Right lobe of liver (tissue), 6 donors: ENCODE measurements around the gene ADAM8. TPM values are rescaled to one million over a fixed set of nuclear protein-coding genes. Genes with fewer than 3 reads are reported as not detected.

ENCODE experiments used
- ATAC-seq, 4 donors: fragments of 200-7000 bp; cut with Tn5 transposase; one replicate each; pipeline ENCODE4 v1.9.1; 2020; ENCODE audit warnings: mild to moderate bottlenecking in 4 of 4, moderate library complexity in 4 of 4
- DNase-seq, 3 donors: peaks; one replicate each; pipeline ENCODE4 v3.0.0-alpha.2; 2020
- H3K27ac ChIP-seq, 3 donors: fragments of 200-600 bp; one replicate each; pipeline ENCODE4 v1.8.0; 2022
- H3K27me3 ChIP-seq, 2 donors: fragments of 200-600 bp; one replicate each; pipeline ENCODE4 v1.8.0; 2022
- H3K36me3 ChIP-seq, 4 donors: fragments of 200-600 bp; sonication (generic) in 1 of 4; one replicate each; pipeline versions ENCODE4 v1.5.1 to v1.8.0; 2017 to 2022; ENCODE audit warnings: control low read depth in 1 of 4
- H3K4me1 ChIP-seq, 4 donors: fragments of 200-600 bp; sonication (generic) in 1 of 4; one replicate each; pipeline versions ENCODE4 v1.5.1 to v1.8.0; 2017 to 2022; ENCODE audit warnings: control low read depth in 1 of 4
- H3K4me3 ChIP-seq, 3 donors: fragments of 200-600 bp; one replicate each; pipeline ENCODE4 v1.8.0; 2022
- H3K9me3 ChIP-seq, 4 donors: fragments of 200-600 bp; sonication (generic) in 1 of 4; one replicate each; pipeline versions ENCODE4 v1.5.1 to v1.8.0; 2017 to 2022; ENCODE audit warnings: control low read depth in 1 of 4
- POLR2A ChIP-seq: fragments of 450-650 bp; IDR thresholded peaks from one replicate; pipeline ENCODE4 v1.6.1; 2017; ENCODE audit warnings: antibody characterized with exemption, mild to moderate bottlenecking
- WGBS: methylation state at CpG from one replicate; pipeline ENCODE4 v1.1.6; 2018; ENCODE audit warnings: low coverage, low lambda C conversion rate; ENCODE audit not compliant: insufficient coverage; ENCODE audit errors: missing lambda C conversion rate; 5-methylcytosine and 5-hydroxymethylcytosine counted together
- intact Hi-C, 2 donors: fragments of 100-400 bp; cut with DNase I; formaldehyde crosslinking; loops; one replicate each; pipeline versions ENCODE4 v1.11.2 to v1.14.1; 2022
- total RNA-seq, 6 experiments: library from RNA; depleted of rRNA in 2 of 6; stranded (reverse); fragments of >200 nt in 2 of 6; fragmentation: NEBNext Ultra II Directional in 3 of 6; extraction: Animal tissue kit (Norgen Biotek cat#: 25700) in 3 of 6; gene quantifications; one replicate each; pipeline versions ENCODE4 v1.1.0 to v1.2.4, GENCODE V29; 2016 to 2023
- TF ChIP-seq, protein P1 (sequence below), 4 donors: fragments of 200-600 bp in 3 of 4; fragments of 450-650 bp in 1 of 4; IDR thresholded peaks; one replicate each; pipeline versions ENCODE4 v1.5.1 to v1.8.0; 2016 to 2022; ENCODE audit warnings: antibody characterized with exemption in 4 of 4, mild to moderate bottlenecking in 2 of 4
- donor health status: DM: no; HTN: yes; CAD: no.
- donor health status: DM: no; HTN: no; CAD: no.
- donor health status: DM: no; HTN: no; CAD: no.
- donor health status: DM: no; HTN: yes; CAD: no.
- donor health status: DM: no; HTN: yes; CAD: no.

The ADAM8 gene
- total RNA-seq, 6 experiments from 2014 or later: 2.6 to 8.8 (median 5.2) TPM

DNA sequence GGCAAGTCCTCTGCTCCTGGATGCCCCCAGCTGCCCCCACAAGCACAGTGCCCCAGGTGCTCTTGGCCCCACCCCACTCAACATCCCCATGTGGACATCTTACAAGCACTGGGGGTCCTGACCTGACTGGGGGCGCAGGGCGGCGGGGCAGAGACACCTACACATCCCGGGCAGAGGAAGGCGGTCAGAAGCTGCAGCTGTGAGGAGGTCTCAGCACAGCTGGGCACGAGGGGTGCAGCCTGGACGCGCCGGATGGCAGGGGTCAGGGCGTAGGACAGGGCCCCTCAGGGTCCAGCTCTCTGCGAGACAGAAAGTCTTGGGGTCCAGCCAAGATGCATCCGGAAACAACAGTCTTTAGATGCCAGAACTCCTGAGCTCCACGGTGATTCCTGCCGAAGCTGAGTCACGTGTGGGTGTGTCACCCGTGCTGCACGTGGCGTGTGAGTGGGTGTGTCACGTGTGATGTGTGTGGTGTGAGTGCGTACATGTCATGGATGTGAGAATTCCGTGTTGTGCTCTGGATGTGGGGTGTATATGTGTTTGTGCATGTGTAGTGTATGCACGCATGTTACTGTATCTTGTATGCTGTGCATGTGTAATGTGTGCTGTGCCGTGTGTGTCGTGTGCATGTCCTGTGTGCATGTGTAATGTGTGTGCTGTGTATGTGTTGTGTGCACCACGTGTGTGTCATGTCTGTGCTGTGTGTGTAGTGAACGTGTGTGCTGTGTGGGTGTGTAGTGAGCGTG is 33.9 kb downstream of the ADAM8 start:
- WGBS: 62% methylated on average over 20 of the region's 27 CpGs
- H3K36me3 ChIP-seq: no peaks in the 10 kb centered on the region
- TF ChIP-seq POLR2A: no peak
- TF ChIP-seq, protein P1, sequence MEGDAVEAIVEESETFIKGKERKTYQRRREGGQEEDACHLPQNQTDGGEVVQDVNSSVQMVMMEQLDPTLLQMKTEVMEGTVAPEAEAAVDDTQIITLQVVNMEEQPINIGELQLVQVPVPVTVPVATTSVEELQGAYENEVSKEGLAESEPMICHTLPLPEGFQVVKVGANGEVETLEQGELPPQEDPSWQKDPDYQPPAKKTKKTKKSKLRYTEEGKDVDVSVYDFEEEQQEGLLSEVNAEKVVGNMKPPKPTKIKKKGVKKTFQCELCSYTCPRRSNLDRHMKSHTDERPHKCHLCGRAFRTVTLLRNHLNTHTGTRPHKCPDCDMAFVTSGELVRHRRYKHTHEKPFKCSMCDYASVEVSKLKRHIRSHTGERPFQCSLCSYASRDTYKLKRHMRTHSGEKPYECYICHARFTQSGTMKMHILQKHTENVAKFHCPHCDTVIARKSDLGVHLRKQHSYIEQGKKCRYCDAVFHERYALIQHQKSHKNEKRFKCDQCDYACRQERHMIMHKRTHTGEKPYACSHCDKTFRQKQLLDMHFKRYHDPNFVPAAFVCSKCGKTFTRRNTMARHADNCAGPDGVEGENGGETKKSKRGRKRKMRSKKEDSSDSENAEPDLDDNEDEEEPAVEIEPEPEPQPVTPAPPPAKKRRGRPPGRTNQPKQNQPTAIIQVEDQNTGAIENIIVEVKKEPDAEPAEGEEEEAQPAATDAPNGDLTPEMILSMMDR (IDR thresholded peaks at IDR 0.05): no peak

DNA sequence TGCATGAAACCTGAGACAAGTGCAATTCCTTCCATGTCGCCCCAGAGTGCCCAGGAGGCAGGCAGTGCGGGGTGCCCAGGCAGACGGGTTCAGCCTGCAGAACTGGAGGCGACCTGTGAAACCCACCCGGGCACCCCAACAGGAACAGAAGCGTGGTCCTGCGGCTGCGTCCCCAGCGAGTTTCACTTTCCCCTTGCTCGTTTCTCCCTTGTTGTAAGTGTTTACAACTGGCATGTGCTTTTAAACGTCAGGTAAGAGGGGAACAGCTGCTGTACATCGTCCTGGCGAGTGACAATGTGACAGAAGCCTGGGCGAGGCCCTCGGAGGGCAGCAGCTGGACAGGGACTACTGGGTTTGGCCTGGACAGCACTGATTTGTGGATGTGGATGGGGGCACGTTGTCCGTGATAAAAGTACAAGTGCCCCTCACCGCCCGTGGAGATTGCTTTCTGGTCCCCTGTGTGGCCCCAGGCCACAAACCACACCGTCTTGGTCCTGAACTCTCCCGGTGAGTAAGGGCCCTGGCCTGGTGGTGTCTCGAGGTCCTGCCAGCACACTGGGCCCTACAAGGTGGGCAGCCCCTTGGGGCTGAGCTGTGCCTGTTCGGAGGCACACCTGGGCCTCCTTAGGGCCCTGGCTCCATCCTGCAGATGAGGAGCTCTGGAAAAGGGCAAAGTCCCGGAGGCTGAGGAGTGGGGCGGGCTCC is 35.0 kb downstream of the ADAM8 start:
- Histone ChIP-seq H3K9me3 (no peaks in the 10 kb centered on the region), H3K27ac (no peak overlapping the region), H3K36me3 (no peaks in the 10 kb centered on the region), H3K4me1 (peaks cover 0 to 4% (median 0%) of the 10 kb centered on the region in 4 donors), H3K27me3 (peaks cover 0 to 5% of the 10 kb centered on the region in 2 donors), H3K4me3 (no peak overlapping the region)
- intact Hi-C loops: no loop called here
- TF ChIP-seq, protein P1 (IDR thresholded peaks at IDR 0.05): no peak
- TF ChIP-seq POLR2A: no peak
- no peak for DNase-seq
- no peak for ATAC-seq
- WGBS: 41% methylated on average over 6 of the region's 25 CpGs

More for the DNA sequence above, 33.9 kb downstream of the ADAM8 start:
- Histone ChIP-seq H3K9me3 (no peaks in the 10 kb centered on the region), H3K27ac (no peak overlapping the region), H3K27me3 (peaks cover 0 to 5% of the 10 kb centered on the region in 2 donors), H3K4me1 (no peaks in the 10 kb centered on the region), H3K4me3 (no peak overlapping the region)
- DNase-seq (no peak), ATAC-seq (no peak)
- intact Hi-C loops: no loop called here

DNA sequence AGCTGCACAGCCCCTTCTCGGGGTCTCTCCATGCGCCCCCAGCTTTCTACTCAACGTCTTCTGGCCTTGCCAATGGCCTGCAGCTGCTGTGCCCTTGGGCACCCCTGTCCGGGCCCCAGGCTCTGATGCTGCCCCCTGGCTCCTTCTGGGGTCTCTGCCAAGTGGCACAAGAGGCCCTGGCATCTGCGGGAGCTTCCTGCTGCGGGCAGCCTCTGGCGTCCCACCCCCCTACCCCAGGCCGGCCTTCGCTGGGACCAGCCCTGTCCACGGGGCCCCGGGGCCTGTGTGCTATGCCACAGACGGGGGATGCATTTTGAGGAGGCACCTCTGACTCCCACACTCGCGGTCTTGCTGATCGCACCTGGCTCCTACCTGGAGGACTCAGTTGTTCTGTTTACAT is 36.7 kb downstream of the ADAM8 start:
- Histone ChIP-seq H3K4me3 (no peak overlapping the region), H3K4me1 (peaks cover 0 to 9% (median 0%) of the 10 kb centered on the region in 4 donors), H3K36me3 (no peaks in the 10 kb centered on the region), H3K27me3 (peaks cover 0 to 8% of the 10 kb centered on the region in 2 donors), H3K27ac (no peak overlapping the region), H3K9me3 (no peaks in the 10 kb centered on the region)
- ATAC-seq (no peak), DNase-seq (no peak)
- TF ChIP-seq, protein P1 (IDR thresholded peaks at IDR 0.05): no peak
- TF ChIP-seq POLR2A: no peak
- 57% methylated on average over 1 of the region's 15 CpGs for WGBS
- intact Hi-C loops: no loop called here

DNA sequence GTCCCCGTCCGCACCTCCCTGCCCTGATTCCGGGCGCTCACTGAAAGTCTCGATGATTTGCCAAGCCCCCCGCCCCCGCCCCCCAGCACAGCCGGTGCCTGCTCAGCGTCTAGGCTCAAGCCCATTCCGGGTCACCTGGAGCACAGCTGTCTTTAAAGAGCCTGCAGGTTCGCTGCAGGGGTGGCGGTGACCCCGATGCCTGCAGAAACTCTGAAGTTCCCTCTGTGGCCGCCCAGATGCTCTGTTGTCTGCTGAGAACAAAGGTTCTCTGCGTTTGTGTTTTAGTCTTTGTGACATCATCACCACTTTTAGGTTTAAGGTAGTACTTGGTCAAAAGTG is 38.2 kb downstream of the ADAM8 start:
- peaks cover 0 to 4% of the 10 kb centered on the region in 2 donors for H3K27me3 ChIP-seq
- H3K4me3 ChIP-seq: no peak overlapping the region
- H3K9me3 ChIP-seq: no peaks in the 10 kb centered on the region
- H3K36me3 ChIP-seq: no peaks in the 10 kb centered on the region
- H3K27ac ChIP-seq: no peak overlapping the region
- H3K4me1 ChIP-seq: peaks cover 0 to 9% (median 0%) of the 10 kb centered on the region in 4 donors
- 24% methylated on average over 8 of the region's 15 CpGs for WGBS
- intact Hi-C loops: no loop called here
- DNase-seq: no peak
- no peak for ATAC-seq
- TF ChIP-seq, protein P1 (IDR thresholded peaks at IDR 0.05): no peak
- TF ChIP-seq POLR2A: no peak
